Suprapubic skin (tissue), 4 donors: ENCODE data around the gene PTAFR. TPM values are rescaled to one million over a fixed set of nuclear protein-coding genes. Genes with fewer than 3 reads are reported as not detected.

Experiments
- DNase-seq, 2 donors: peaks; one replicate each; pipeline ENCODE4 v3.0.0-alpha.2; 2019; ENCODE audit warnings: low spot score in 2 of 2
- H3K27ac ChIP-seq: fragments of 200-600 bp; sonication (generic); one replicate; pipeline ENCODE4 v1.5.1; 2019
- H3K27me3 ChIP-seq: fragments of 200-600 bp; sonication (generic); one replicate; pipeline ENCODE4 v1.5.1; 2019
- H3K36me3 ChIP-seq: fragments of 200-600 bp; sonication (generic); one replicate; pipeline ENCODE4 v1.5.1; 2019
- H3K4me1 ChIP-seq: fragments of 200-600 bp; sonication (generic); one replicate; pipeline ENCODE4 v1.5.1; 2019
- H3K4me3 ChIP-seq: fragments of 200-600 bp; sonication (generic); one replicate; pipeline ENCODE4 v1.5.1; 2019; ENCODE audit warnings: mild to moderate bottlenecking
- H3K9me3 ChIP-seq: fragments of 200-600 bp; sonication (generic); one replicate; pipeline ENCODE4 v1.5.1; 2019
- EP300 ChIP-seq: sonication (generic); formaldehyde crosslinking; IDR thresholded peaks from one replicate; pipeline ENCODE4 v1.6.1; 2017; ENCODE audit warnings: antibody characterized with exemption
- POLR2A ChIP-seq, 2 donors: fragments of 450-650 bp; IDR thresholded peaks; one replicate each; pipeline ENCODE4 v1.6.1; 2017; ENCODE audit warnings: antibody characterized with exemption in 2 of 2, mild to moderate bottlenecking in 2 of 2, moderate library complexity in 2 of 2
- POLR2AphosphoS5 ChIP-seq, 3 donors: sonication (generic); formaldehyde crosslinking; IDR thresholded peaks; one replicate each; pipeline ENCODE4 v1.6.1; 2017; ENCODE audit warnings: antibody characterized with exemption in 3 of 3
- WGBS: methylation state at CpG from one replicate; pipeline ENCODE4 v1.1.5; 2018; 5-methylcytosine and 5-hydroxymethylcytosine counted together
- total RNA-seq, 4 donors: library from RNA; depleted of rRNA; stranded (reverse); fragments of >200 nt; gene quantifications; one replicate each; pipeline ENCODE4 v1.1.0, GENCODE V29; 2016
- TF ChIP-seq, protein P1 (sequence below), 2 donors: fragments of 200-600 bp in 1 of 2; fragments of 450-650 bp in 1 of 2; sonication (generic) in 1 of 2; IDR thresholded peaks; one replicate each; pipeline ENCODE4 v1.5.1; 2016 to 2019; ENCODE audit warnings: antibody characterized with exemption in 2 of 2, mild to moderate bottlenecking in 1 of 2, moderate library complexity in 1 of 2

Gene PTAFR
- total RNA-seq, 4 donors from 2014 or later, result 3.3 to 6.8 (median 5.5) TPM

DNA sequence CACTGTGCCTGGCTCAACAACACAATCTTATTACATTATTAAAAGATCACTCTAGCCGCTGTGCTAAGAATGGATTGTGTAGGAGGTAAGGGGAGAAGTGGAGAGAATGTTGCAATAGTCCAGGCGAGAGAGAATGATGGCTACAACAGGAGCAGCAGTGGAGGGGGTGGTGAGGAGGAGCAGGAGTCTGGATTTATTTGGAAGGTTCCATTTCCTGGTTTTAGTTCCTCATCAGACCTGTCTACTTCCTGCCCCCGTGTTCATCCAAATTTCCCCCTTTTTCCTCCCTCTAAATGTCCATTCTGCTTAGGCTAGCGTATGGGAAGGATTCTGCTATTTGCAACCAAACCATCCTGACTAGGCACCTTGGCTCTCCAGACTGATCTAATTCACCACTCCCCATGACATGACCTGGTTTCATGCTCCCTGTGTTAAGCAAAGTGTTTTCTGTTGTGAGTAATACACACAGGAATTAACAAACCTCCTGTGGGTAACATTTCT is 53.0 kb downstream of the PTAFR start:
- Histone ChIP-seq H3K27ac (no peak overlapping the region), H3K4me3 (no peak overlapping the region), H3K4me1 (no peaks in the 10 kb centered on the region), H3K36me3 (no peaks in the 10 kb centered on the region), H3K27me3 (no peaks in the 10 kb centered on the region), H3K9me3 (no peaks in the 10 kb centered on the region)
- DNase-seq, result no peak
- WGBS, result 57% methylated on average over 4 of the region's 4 CpGs
- TF ChIP-seq, protein P1, sequence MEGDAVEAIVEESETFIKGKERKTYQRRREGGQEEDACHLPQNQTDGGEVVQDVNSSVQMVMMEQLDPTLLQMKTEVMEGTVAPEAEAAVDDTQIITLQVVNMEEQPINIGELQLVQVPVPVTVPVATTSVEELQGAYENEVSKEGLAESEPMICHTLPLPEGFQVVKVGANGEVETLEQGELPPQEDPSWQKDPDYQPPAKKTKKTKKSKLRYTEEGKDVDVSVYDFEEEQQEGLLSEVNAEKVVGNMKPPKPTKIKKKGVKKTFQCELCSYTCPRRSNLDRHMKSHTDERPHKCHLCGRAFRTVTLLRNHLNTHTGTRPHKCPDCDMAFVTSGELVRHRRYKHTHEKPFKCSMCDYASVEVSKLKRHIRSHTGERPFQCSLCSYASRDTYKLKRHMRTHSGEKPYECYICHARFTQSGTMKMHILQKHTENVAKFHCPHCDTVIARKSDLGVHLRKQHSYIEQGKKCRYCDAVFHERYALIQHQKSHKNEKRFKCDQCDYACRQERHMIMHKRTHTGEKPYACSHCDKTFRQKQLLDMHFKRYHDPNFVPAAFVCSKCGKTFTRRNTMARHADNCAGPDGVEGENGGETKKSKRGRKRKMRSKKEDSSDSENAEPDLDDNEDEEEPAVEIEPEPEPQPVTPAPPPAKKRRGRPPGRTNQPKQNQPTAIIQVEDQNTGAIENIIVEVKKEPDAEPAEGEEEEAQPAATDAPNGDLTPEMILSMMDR (IDR thresholded peaks at IDR 0.05), result no peak
- TF ChIP-seq EP300 (no peak), POLR2AphosphoS5 (IDR thresholded peaks at IDR 0.05) (no peak), POLR2A (IDR thresholded peaks at IDR 0.05) (no peak)

DNA sequence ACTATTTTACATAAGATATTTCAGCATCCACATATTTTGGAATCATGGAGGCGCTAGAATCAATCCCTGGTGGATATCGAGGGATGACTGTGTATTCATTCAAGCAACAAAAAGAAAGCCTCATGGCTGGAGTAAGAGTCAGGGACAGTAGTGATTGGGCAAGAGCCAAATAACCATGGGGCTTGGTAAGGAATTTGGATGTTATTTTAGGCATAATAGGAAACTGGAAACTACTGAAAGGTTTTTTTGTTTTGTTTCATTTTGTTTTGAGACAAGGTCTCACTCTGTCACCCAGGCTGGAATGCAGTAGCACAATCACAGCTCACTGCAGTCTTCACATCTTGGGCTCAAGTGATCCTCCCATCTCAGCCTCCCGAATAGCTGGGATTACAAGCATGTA is 54.3 kb downstream of the PTAFR start:
- no peak overlapping the region for H3K27ac ChIP-seq
- H3K4me1 ChIP-seq, result no peaks in the 10 kb centered on the region
- no peak overlapping the region for H3K4me3 ChIP-seq
- H3K27me3 ChIP-seq, result no peaks in the 10 kb centered on the region
- 79% methylated on average over 3 of the region's 3 CpGs for WGBS
- TF ChIP-seq POLR2A (IDR thresholded peaks at IDR 0.05) (no peak), POLR2AphosphoS5 (IDR thresholded peaks at IDR 0.05) (no peak), EP300 (no peak)
- TF ChIP-seq, protein P1 (IDR thresholded peaks at IDR 0.05), result no peak
- no peaks in the 10 kb centered on the region for H3K9me3 ChIP-seq
- no peak for DNase-seq
- no peaks in the 10 kb centered on the region for H3K36me3 ChIP-seq

DNA sequence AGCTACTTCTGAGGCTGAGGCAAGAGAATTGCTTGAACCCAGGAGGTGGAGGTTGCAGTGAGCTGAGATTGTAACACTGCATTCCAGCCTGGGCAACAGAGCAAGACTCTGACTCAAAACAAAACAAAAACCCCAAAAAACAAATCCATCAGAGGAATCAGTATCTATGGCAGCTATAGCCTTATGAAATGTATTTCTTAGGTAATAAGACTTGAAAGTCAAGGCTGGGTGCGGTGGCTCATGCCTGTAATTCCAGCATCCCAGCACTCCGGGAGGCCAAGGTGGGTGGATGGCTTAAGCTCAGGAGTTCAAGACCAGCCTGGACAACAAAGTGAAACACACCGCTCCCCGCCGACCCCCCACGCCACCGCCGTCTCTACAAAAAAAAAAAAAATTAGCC is 56.9 kb downstream of the PTAFR start:
- Histone ChIP-seq H3K4me1 (no peaks in the 10 kb centered on the region), H3K36me3 (no peaks in the 10 kb centered on the region), H3K9me3 (no peaks in the 10 kb centered on the region), H3K4me3 (no peak overlapping the region), H3K27me3 (no peaks in the 10 kb centered on the region), H3K27ac (no peak overlapping the region)
- WGBS, result 94% methylated on average over 8 of the region's 8 CpGs
- no peak for TF ChIP-seq EP300
- TF ChIP-seq, protein P1 (IDR thresholded peaks at IDR 0.05), result no peak
- TF ChIP-seq POLR2AphosphoS5 (IDR thresholded peaks at IDR 0.05), result no peak
- no peak for TF ChIP-seq POLR2A (IDR thresholded peaks at IDR 0.05)
- DNase-seq, result no peak

DNA sequence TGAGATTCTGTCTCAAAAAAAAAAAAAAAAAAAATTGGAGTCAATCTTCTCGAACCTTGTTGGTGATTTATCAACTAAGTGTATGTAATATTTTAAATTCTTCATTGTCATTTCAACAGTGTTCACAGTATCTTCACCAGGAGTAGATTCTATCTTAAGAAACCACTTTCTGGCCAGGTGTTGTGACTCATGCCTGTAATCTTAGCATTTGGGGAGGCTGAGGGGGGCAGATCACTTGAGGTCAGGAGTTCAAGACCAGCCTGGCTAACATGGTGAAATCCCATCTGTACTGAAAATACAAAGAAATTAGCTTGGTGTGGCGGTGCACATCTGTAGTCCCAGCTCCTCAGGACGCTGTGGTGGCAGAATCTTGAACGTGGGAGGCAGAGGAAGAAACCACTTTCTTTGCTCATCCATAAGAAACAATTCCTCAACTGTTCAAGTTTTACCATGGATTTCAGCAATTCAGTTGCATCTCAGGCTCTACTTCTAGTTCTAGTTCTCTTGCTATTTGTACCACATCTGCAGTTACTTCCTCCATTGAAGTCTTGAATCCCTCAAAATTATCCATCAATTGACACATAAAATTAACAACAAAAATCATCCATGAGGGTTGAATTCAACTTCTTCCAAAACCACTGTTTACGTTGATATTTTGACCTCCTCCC is 57.7 kb downstream of the PTAFR start:
- no peaks in the 10 kb centered on the region for H3K27me3 ChIP-seq
- H3K36me3 ChIP-seq, result no peaks in the 10 kb centered on the region
- H3K27ac ChIP-seq, result no peak overlapping the region

DNA sequence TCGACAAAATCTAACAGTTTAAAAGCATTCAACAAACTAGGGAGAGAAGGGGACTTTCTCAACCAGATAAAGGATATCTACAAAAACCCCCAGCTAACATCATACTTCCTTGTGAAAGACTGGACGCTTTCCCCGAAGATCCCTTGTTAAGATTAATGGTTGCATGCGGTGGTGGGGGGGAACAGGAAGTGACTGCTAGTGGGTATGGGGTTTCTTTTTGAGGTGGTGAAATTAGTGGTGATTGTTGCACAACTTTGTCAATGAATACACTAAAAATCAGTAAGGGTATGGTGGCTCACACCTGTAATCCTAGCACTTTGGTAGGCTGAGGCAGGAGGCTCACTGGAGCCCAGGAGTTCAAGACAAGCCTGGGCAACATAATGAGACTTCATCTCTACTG is 61.2 kb downstream of the PTAFR start:
- H3K4me3 ChIP-seq, result no peak overlapping the region

More for the DNA sequence above, 57.7 kb downstream of the PTAFR start:
- 79% methylated on average over 5 of the region's 5 CpGs for WGBS
- Histone ChIP-seq H3K4me1 (no peaks in the 10 kb centered on the region), H3K9me3 (no peaks in the 10 kb centered on the region), H3K4me3 (no peak overlapping the region)
- TF ChIP-seq, protein P1 (IDR thresholded peaks at IDR 0.05), result no peak
- TF ChIP-seq EP300 (no peak), POLR2AphosphoS5 (IDR thresholded peaks at IDR 0.05) (no peak), POLR2A (IDR thresholded peaks at IDR 0.05) (no peak)
- no peak for DNase-seq

More for the DNA sequence above, 61.2 kb downstream of the PTAFR start:
- H3K27ac ChIP-seq, result no peak overlapping the region
- H3K4me1 ChIP-seq, result no peaks in the 10 kb centered on the region
- no peaks in the 10 kb centered on the region for H3K27me3 ChIP-seq
- TF ChIP-seq, protein P1 (IDR thresholded peaks at IDR 0.05), result no peak
- TF ChIP-seq POLR2A (IDR thresholded peaks at IDR 0.05) (no peak), POLR2AphosphoS5 (IDR thresholded peaks at IDR 0.05) (no peak), EP300 (no peak)
- DNase-seq, result no peak
- no peaks in the 10 kb centered on the region for H3K9me3 ChIP-seq
- no peaks in the 10 kb centered on the region for H3K36me3 ChIP-seq
- 56% methylated on average over 4 of the region's 4 CpGs for WGBS
